KMS-11 (cell line): ENCODE results near the gene BICRA.
"Not testable (repeated sequence)": the region's sequence is repeated elsewhere in the genome, so short reads cannot be mapped to it uniquely, and the experiment has no call there.

ENCODE experiments used
- H2AFZ ChIP-seq: fragments of 200-600 bp; sonication (generic); 2 replicates; pipeline ENCODE4 v1.6.1; 2016; ENCODE audit warnings: antibody characterized with exemption, mixed run types, low read depth
- H3K27ac ChIP-seq: fragments of 200-600 bp; sonication (generic); 2 replicates; pipeline ENCODE4 v1.6.1; 2016; ENCODE audit warnings: mild to moderate bottlenecking, mixed run types
- H3K27me3 ChIP-seq: fragments of 200-600 bp; sonication (generic); 2 replicates; pipeline ENCODE4 v1.6.1; 2017; ENCODE audit warnings: mild to moderate bottlenecking, low read depth, mixed run types, moderate library complexity; ENCODE audit not compliant: insufficient read depth
- H3K36me3 ChIP-seq: fragments of 200-600 bp; sonication (generic); 2 replicates; pipeline ENCODE4 v1.6.1; 2017; ENCODE audit warnings: mild to moderate bottlenecking, mixed run types; ENCODE audit not compliant: insufficient read depth
- H3K4me1 ChIP-seq: fragments of 200-600 bp; sonication (generic); 2 replicates; pipeline ENCODE4 v1.6.1; 2016; ENCODE audit warnings: mild to moderate bottlenecking, low read depth, mixed run types; ENCODE audit not compliant: poor library complexity, severe bottlenecking
- H3K4me2 ChIP-seq: fragments of 200-600 bp; sonication (generic); 2 replicates; pipeline ENCODE4 v1.7.0; 2016; ENCODE audit warnings: mild to moderate bottlenecking, mixed run types
- H3K4me3 ChIP-seq: fragments of 200-600 bp; sonication (generic); IDR thresholded peaks from 2 replicates; pipeline ENCODE4 v1.6.1; 2017; ENCODE audit warnings: low read depth, low read length, mixed read lengths; ENCODE audit not compliant: insufficient read depth
- H3K79me2 ChIP-seq: fragments of 200-600 bp; sonication (generic); 2 replicates; pipeline ENCODE4 v1.6.1; 2016; ENCODE audit warnings: low read depth, mixed run types; ENCODE audit not compliant: insufficient read depth
- H3K9ac ChIP-seq: fragments of 200-600 bp; sonication (generic); 2 replicates; pipeline ENCODE4 v1.6.1; 2016; ENCODE audit warnings: mild to moderate bottlenecking, mixed run types
- H4K20me1 ChIP-seq: fragments of 200-600 bp; sonication (generic); 2 replicates; pipeline ENCODE4 v1.6.1; 2016; ENCODE audit warnings: mild to moderate bottlenecking, mixed run types; ENCODE audit not compliant: insufficient read depth
- CTCF ChIP-seq: fragments of 200-600 bp; sonication (generic); conservative IDR thresholded peaks from 2 replicates; pipeline ENCODE4 v1.6.1; 2017; ENCODE audit warnings: low read depth, mild to moderate bottlenecking, antibody characterized with exemption, low read length, moderate library complexity, mixed read lengths

Gene BICRA

DNA sequence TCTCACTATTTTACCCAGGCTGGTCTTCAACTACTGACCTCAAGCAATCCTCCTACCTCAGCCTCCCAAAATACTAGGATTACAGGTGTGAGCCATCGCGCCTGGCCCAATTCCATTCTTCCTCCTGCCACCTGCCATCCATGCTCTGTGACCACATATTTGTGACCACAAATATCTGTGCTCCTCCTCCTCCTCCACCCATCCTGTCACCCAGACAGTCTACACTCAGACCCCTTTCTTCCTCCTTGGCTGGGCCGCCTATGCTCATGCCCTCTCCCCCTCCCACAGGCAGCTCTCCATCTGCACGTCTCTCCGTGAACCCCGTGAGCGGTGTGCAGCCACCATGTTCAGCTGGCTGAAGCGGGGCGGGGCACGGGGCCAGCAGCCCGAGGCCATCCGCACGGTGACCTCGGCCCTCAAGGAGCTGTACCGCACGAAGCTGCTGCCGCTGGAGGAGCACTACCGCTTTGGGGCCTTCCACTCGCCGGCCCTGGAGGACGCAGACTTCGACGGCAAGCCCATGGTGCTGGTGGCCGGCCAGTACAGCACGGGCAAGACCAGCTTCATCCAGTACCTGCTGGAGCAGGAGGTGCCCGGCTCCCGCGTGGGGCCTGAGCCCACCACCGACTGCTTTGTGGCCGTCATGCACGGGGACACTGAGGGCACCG is 107.5 kb downstream of the BICRA start:
- Histone ChIP-seq H3K4me3 (no peak overlapping the region), H2AFZ (no peak overlapping the region), H3K27ac (no peak overlapping the region), H4K20me1 (no peaks in the 10 kb centered on the region), H3K4me2 (no peak overlapping the region), H3K4me1 (no peaks in the 10 kb centered on the region), H3K27me3 (peaks cover 86% of the 10 kb centered on the region), H3K79me2 (no peaks in the 10 kb centered on the region), H3K36me3 (no peaks in the 10 kb centered on the region), H3K9ac (no peak overlapping the region)
- TF ChIP-seq CTCF, result no peak

DNA sequence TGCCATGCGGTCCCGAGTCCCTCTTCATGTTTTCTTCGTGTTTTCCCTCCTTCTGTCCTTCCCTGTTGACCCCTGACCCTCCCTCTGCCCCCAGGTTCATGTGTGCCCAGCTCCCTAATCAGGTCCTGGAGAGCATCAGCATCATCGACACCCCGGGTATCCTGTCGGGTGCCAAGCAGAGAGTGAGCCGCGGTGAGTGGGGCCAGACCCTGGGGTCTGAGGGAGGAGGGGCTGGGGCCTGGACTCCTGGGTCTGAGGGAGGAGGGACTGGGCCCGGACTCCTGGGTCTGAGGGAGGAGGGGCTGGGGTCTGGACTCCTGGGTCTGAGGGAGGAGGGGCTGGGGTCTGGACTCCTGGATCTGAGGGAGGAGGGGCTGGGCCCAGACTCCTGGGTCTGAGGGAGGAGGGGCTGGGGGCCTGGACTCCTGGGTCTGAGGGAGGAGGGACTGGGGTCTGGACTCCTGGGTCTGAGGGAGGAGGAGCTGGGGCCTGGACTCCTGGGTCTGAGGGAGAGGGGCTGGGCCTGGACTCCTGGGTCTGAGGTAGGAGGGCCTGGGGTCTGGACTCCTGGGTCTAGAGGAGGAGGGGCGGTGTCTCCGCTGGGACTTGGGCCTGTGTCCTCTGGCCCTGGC is 109.6 kb downstream of the BICRA start:
- H3K36me3 ChIP-seq, H3K27ac ChIP-seq, H3K4me2 ChIP-seq, H3K9ac ChIP-seq, H3K4me3 ChIP-seq, H4K20me1 ChIP-seq, H3K79me2 ChIP-seq, H2AFZ ChIP-seq: not testable (repeated sequence)
- H3K27me3 ChIP-seq, result peaks cover 80% of the 10 kb centered on the region
- H3K4me1 ChIP-seq, result peaks cover 11% of the 10 kb centered on the region

GRCh38 chr19:47719047-47719859 is 110.3 kb downstream of the BICRA start:
- no peaks in the 10 kb centered on the region for H4K20me1 ChIP-seq
- no peaks in the 10 kb centered on the region for H3K36me3 ChIP-seq
- no peak for TF ChIP-seq CTCF
- peaks cover 75% of the 10 kb centered on the region for H3K27me3 ChIP-seq
- no peak overlapping the region for H3K4me2 ChIP-seq
- H3K4me3 ChIP-seq, result no peak overlapping the region
- no peak overlapping the region for H3K9ac ChIP-seq
- no peak overlapping the region for H2AFZ ChIP-seq
- H3K79me2 ChIP-seq, result no peaks in the 10 kb centered on the region
- H3K4me1 ChIP-seq, result peaks cover 17% of the 10 kb centered on the region
- no peak overlapping the region for H3K27ac ChIP-seq

GRCh38 chr19:47720669-47721422 is 111.9 kb downstream of the BICRA start:
- Histone ChIP-seq H3K27me3 (peaks cover 74% of the 10 kb centered on the region), H3K9ac (no peak overlapping the region), H3K4me2 (no peak overlapping the region), H4K20me1 (no peaks in the 10 kb centered on the region), H3K79me2 (no peaks in the 10 kb centered on the region), H2AFZ (no peak overlapping the region), H3K36me3 (no peaks in the 10 kb centered on the region), H3K4me1 (peaks cover 17% of the 10 kb centered on the region), H3K4me3 (no peak overlapping the region), H3K27ac (no peak overlapping the region)
- TF ChIP-seq CTCF, result no peak
